ENCODE results near the gene TM2D1. TPM values are rescaled to one million over a fixed set of nuclear protein-coding genes. Genes with fewer than 3 reads are reported as not detected.
"Not testable (repeated sequence)": the region's sequence is repeated elsewhere in the genome, so short reads cannot be mapped to it uniquely, and the experiment has no call there.

Gene TM2D1
- polyA plus RNA-seq, 1 donor from 2014 or later = 161 TPM

DNA sequence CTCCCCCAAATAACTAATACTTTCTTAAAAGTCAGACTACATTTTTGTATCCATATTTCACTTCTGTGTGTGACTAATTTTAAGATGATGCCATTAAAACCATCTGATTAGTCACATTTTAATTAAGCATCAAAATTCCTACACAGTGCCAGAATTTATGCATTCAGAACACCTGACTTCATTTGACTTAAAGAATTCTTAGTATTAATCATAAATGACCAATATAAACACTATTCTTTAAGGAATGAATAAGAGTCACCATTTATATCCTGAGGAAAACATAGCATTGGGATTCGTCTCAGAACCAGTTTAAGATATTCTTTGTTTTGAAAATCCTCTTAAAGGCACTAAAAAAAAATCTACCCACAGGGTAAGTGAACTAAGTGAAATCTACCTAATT is 37.0 kb downstream of the TM2D1 start:
- no peaks in the 10 kb centered on the region for H3K9me2 ChIP-seq (ENCODE audit: insufficient read depth, low read length)
- no peak overlapping the region for H2AFZ ChIP-seq (ENCODE audit: low read depth, low read length)
- no peak overlapping the region for H3K4me2 ChIP-seq (ENCODE audit: low read length)
- no peak overlapping the region for H3K9ac ChIP-seq (ENCODE audit: low read length)
- H3K27me3 ChIP-seq (ENCODE audit: insufficient read depth, low read depth, low read length) = no peaks in the 10 kb centered on the region
- H3F3A ChIP-seq (ENCODE audit: insufficient read depth, low read length, poor library complexity, severe bottlenecking) = no peaks in the 10 kb centered on the region
- no peaks in the 10 kb centered on the region for H3K9me3 ChIP-seq (ENCODE audit: low read length)
- H3K27ac ChIP-seq (ENCODE audit: low read length) = no peak overlapping the region
- H3K79me2 ChIP-seq (replicated peaks; ENCODE audit: insufficient read depth, low read length) = no peaks in the 10 kb centered on the region
- H3K36me3 ChIP-seq (ENCODE audit: insufficient read depth, low read length) = no peaks in the 10 kb centered on the region
- no peak for TF ChIP-seq RAD21 (conservative IDR thresholded peaks at IDR 0.05)
- H3K4me3 ChIP-seq (ENCODE audit: low read length) = no peak overlapping the region
- no peaks in the 10 kb centered on the region for H4K20me1 ChIP-seq (ENCODE audit: insufficient read depth)

DNA sequence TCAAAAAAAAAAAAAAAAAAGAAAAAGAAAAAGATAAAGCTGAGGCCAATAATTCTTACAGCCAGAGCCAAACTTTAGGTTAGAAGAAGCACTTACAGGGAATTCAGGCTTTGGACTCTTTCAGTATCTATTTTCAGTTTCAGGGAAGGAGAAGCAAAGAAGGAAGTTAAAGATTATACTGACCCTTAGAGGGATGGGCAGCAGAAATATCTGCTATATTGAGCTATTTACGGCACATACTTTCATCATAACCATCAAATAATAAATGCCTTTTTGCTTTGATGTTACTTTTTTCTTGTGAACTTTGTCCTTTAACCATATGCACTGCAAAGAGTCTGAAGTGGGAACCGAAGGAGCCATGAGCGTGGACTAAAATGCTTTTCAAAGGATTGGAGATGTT is 42.0 kb downstream of the TM2D1 start:
- Histone ChIP-seq H3K27ac (ENCODE audit: low read length) (no peak overlapping the region), H3F3A (ENCODE audit: insufficient read depth, low read length, poor library complexity, severe bottlenecking) (no peaks in the 10 kb centered on the region), H4K20me1 (ENCODE audit: insufficient read depth) (no peaks in the 10 kb centered on the region), H3K36me3 (ENCODE audit: insufficient read depth, low read length) (no peaks in the 10 kb centered on the region), H3K9me2 (ENCODE audit: insufficient read depth, low read length) (no peaks in the 10 kb centered on the region), H3K79me2 (replicated peaks; ENCODE audit: insufficient read depth, low read length) (no peaks in the 10 kb centered on the region), H3K9me3 (ENCODE audit: low read length) (no peaks in the 10 kb centered on the region), H3K4me3 (ENCODE audit: low read length) (no peak overlapping the region), H3K9ac (ENCODE audit: low read length) (no peak overlapping the region), H3K4me2 (ENCODE audit: low read length) (no peak overlapping the region), H2AFZ (ENCODE audit: low read depth, low read length) (no peak overlapping the region), H3K27me3 (ENCODE audit: insufficient read depth, low read depth, low read length) (no peaks in the 10 kb centered on the region)
- TF ChIP-seq POLR2AphosphoS5 (IDR thresholded peaks at IDR 0.05) (no peak), TAF1 (IDR thresholded peaks at IDR 0.05; ENCODE audit: low read depth) (no peak), RAD21 (conservative IDR thresholded peaks at IDR 0.05) (no peak)
- TF ChIP-seq, protein P1, sequence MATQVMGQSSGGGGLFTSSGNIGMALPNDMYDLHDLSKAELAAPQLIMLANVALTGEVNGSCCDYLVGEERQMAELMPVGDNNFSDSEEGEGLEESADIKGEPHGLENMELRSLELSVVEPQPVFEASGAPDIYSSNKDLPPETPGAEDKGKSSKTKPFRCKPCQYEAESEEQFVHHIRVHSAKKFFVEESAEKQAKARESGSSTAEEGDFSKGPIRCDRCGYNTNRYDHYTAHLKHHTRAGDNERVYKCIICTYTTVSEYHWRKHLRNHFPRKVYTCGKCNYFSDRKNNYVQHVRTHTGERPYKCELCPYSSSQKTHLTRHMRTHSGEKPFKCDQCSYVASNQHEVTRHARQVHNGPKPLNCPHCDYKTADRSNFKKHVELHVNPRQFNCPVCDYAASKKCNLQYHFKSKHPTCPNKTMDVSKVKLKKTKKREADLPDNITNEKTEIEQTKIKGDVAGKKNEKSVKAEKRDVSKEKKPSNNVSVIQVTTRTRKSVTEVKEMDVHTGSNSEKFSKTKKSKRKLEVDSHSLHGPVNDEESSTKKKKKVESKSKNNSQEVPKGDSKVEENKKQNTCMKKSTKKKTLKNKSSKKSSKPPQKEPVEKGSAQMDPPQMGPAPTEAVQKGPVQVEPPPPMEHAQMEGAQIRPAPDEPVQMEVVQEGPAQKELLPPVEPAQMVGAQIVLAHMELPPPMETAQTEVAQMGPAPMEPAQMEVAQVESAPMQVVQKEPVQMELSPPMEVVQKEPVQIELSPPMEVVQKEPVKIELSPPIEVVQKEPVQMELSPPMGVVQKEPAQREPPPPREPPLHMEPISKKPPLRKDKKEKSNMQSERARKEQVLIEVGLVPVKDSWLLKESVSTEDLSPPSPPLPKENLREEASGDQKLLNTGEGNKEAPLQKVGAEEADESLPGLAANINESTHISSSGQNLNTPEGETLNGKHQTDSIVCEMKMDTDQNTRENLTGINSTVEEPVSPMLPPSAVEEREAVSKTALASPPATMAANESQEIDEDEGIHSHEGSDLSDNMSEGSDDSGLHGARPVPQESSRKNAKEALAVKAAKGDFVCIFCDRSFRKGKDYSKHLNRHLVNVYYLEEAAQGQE (IDR thresholded peaks at IDR 0.05; ENCODE audit: borderline replicate concordance) = no peak

DNA sequence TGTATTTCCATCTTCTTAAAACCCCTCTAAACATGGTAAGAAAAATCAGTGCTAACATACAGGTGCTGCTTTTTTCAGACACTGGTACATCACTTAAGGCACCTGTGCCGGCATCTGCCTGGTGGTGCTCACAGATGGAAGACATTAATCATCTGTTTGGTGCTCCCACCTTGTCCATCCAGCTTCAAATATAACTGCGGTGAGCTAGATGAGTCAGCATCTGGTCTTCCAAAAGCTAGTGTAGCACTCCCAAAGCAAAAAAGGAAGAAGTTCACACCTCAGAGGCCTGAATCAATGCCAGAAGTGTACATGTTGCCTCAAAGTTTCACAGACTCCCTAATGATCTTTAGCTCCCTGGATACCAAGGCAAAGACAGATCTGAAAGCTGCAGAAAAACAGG is 44.4 kb downstream of the TM2D1 start:
- no peaks in the 10 kb centered on the region for H4K20me1 ChIP-seq (ENCODE audit: insufficient read depth)
- TF ChIP-seq EP300 (conservative IDR thresholded peaks at IDR 0.05; ENCODE audit: poor library complexity, severe bottlenecking) (no peak), TAF1 (IDR thresholded peaks at IDR 0.05; ENCODE audit: low read depth) (no peak), SMC3 (conservative IDR thresholded peaks at IDR 0.05; ENCODE audit: poor library complexity) (no peak), POLR2AphosphoS5 (IDR thresholded peaks at IDR 0.05) (no peak)
- TF ChIP-seq, protein P2, sequence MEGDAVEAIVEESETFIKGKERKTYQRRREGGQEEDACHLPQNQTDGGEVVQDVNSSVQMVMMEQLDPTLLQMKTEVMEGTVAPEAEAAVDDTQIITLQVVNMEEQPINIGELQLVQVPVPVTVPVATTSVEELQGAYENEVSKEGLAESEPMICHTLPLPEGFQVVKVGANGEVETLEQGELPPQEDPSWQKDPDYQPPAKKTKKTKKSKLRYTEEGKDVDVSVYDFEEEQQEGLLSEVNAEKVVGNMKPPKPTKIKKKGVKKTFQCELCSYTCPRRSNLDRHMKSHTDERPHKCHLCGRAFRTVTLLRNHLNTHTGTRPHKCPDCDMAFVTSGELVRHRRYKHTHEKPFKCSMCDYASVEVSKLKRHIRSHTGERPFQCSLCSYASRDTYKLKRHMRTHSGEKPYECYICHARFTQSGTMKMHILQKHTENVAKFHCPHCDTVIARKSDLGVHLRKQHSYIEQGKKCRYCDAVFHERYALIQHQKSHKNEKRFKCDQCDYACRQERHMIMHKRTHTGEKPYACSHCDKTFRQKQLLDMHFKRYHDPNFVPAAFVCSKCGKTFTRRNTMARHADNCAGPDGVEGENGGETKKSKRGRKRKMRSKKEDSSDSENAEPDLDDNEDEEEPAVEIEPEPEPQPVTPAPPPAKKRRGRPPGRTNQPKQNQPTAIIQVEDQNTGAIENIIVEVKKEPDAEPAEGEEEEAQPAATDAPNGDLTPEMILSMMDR (IDR thresholded peaks at IDR 0.05; ENCODE audit: poor library complexity, severe bottlenecking) = no peak
- TF ChIP-seq, protein P1 (IDR thresholded peaks at IDR 0.05; ENCODE audit: borderline replicate concordance) = no peak
- no peak overlapping the region for H2AFZ ChIP-seq (ENCODE audit: low read depth, low read length)

DNA sequence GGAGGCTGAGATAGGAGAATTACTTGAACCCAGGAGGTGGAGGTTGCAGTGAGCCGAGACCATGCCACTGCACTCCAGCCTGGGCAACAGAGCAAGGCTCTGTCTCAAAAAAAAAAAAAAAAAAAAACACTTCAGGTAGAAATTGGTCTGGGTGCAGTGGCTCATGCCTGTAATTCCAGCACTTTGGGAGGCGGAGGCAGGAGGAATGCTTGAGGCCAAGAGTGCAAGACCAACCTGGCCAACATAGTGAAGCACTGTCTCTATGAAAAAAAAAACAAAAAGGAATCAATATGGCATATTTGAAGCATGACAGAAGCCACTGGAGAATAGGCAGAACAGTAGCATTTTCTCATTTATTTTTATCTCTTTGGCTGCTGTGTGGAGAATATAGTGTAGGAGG is 48.1 kb downstream of the TM2D1 start:
- not testable (repeated sequence) for H3K27me3 ChIP-seq (ENCODE audit: insufficient read depth, low read depth, low read length)

More for the DNA sequence above, 44.4 kb downstream of the TM2D1 start:
- H3K4me3 ChIP-seq (ENCODE audit: low read length) = no peak overlapping the region
- H3K4me2 ChIP-seq (ENCODE audit: low read length) = no peak overlapping the region
- H3F3A ChIP-seq (ENCODE audit: insufficient read depth, low read length, poor library complexity, severe bottlenecking) = no peaks in the 10 kb centered on the region
- H3K27me3 ChIP-seq (ENCODE audit: insufficient read depth, low read depth, low read length) = no peaks in the 10 kb centered on the region
- no peaks in the 10 kb centered on the region for H3K79me2 ChIP-seq (replicated peaks; ENCODE audit: insufficient read depth, low read length)
- H3K36me3 ChIP-seq (ENCODE audit: insufficient read depth, low read length) = no peaks in the 10 kb centered on the region
- H3K9me2 ChIP-seq (ENCODE audit: insufficient read depth, low read length) = no peaks in the 10 kb centered on the region
- H3K9ac ChIP-seq (ENCODE audit: low read length) = no peak overlapping the region
- H3K27ac ChIP-seq (ENCODE audit: low read length) = no peak overlapping the region
- H3K9me3 ChIP-seq (ENCODE audit: low read length) = no peaks in the 10 kb centered on the region

More for the DNA sequence above, 48.1 kb downstream of the TM2D1 start:
- not testable (repeated sequence) for H3K79me2 ChIP-seq (replicated peaks; ENCODE audit: insufficient read depth, low read length); H2AFZ ChIP-seq (ENCODE audit: low read depth, low read length); H3K9me2 ChIP-seq (ENCODE audit: insufficient read depth, low read length); H3K4me3 ChIP-seq (ENCODE audit: low read length); H3K36me3 ChIP-seq (ENCODE audit: insufficient read depth, low read length); H3F3A ChIP-seq (ENCODE audit: insufficient read depth, low read length, poor library complexity, severe bottlenecking); H3K9me3 ChIP-seq (ENCODE audit: low read length); H3K4me2 ChIP-seq (ENCODE audit: low read length); H3K9ac ChIP-seq (ENCODE audit: low read length); H3K27ac ChIP-seq (ENCODE audit: low read length); H4K20me1 ChIP-seq (ENCODE audit: insufficient read depth)

Measured in neural cell (in vitro differentiated cells).